GM21786 (cell line): Measurements from ENCODE around the gene ZNF778.
"Not testable (repeated sequence)": the region's sequence is repeated elsewhere in the genome, so short reads cannot be mapped to it uniquely, and the experiment has no call there.

ENCODE experiments used
- ATAC-seq: cut with Tn5 transposase; IDR thresholded peaks from one replicate; pipeline ENCODE4 v1.9.1; 2021; ENCODE audit not compliant: unreplicated experiment

ZNF778 gene

GRCh38 chr16:89248196-89248982 is 30.9 kb downstream of the ZNF778 start:
- ATAC-seq, result no peak

GRCh38 chr16:89253548-89254287 is 36.2 kb downstream of the ZNF778 start:
- no peak for ATAC-seq

- no peak for ATAC-seq
Observed at GRCh38 chr16:89256651-89257254, 39.2 kb downstream of the ZNF778 start.

GRCh38 chr16:89257281-89257731 is 39.8 kb downstream of the ZNF778 start:
- no peak for ATAC-seq

GRCh38 chr16:89257757-89258465 is 40.4 kb downstream of the ZNF778 start:
- no peak for ATAC-seq

GRCh38 chr16:89259901-89260300 is 42.4 kb downstream of the ZNF778 start:
- ATAC-seq, result not testable (repeated sequence)

- ATAC-seq, result no peak
Observed at GRCh38 chr16:89261691-89262563, 44.4 kb downstream of the ZNF778 start.

- no peak for ATAC-seq
Observed at GRCh38 chr16:89264800-89265550, 47.5 kb downstream of the ZNF778 start.

GRCh38 chr16:89265647-89266046 is 48.1 kb downstream of the ZNF778 start:
- no peak for ATAC-seq

GRCh38 chr16:89266521-89267134 is 49.1 kb downstream of the ZNF778 start:
- ATAC-seq, result no peak

GRCh38 chr16:89267746-89268145 is 50.2 kb downstream of the ZNF778 start:
- ATAC-seq, result not testable (repeated sequence)

- no peak for ATAC-seq
Observed at GRCh38 chr16:89268585-89268984, 51.1 kb downstream of the ZNF778 start.

- ATAC-seq, result no peak
Observed at GRCh38 chr16:89268987-89269735, 51.7 kb downstream of the ZNF778 start.

GRCh38 chr16:89269805-89270665 is 52.5 kb downstream of the ZNF778 start:
- ATAC-seq, result no peak

GRCh38 chr16:89270666-89271345 is 53.3 kb downstream of the ZNF778 start:
- ATAC-seq, result no peak

- ATAC-seq, result no peak
Observed at GRCh38 chr16:89272631-89273030, 55.1 kb downstream of the ZNF778 start.
